Colonic mucosa (tissue), 4 donors: ENCODE results near the gene GSTM4. TPM values are rescaled to one million over a fixed set of nuclear protein-coding genes. Genes with fewer than 3 reads are reported as not detected.
"Not testable (repeated sequence)": the region's sequence is repeated elsewhere in the genome, so short reads cannot be mapped to it uniquely, and the experiment has no call there.

Experiments used
- DNase-seq: peaks from one replicate; pipeline ENCODE4 v3.0.0-alpha.2; 2020
- H3K27ac ChIP-seq: fragments of 200-600 bp; one replicate; pipeline ENCODE4 v1.8.0; 2021
- H3K27me3 ChIP-seq: fragments of 200-600 bp; one replicate; pipeline ENCODE4 v1.8.0; 2021
- H3K36me3 ChIP-seq: fragments of 200-600 bp; one replicate; pipeline ENCODE4 v1.8.0; 2021
- H3K4me1 ChIP-seq: fragments of 200-600 bp; one replicate; pipeline ENCODE4 v1.8.0; 2021; ENCODE audit warnings: mild to moderate bottlenecking
- H3K4me3 ChIP-seq: fragments of 200-600 bp; one replicate; pipeline ENCODE4 v1.8.0; 2021
- H3K9ac ChIP-seq, 2 donors: one replicate each; pipeline ENCODE4 v1.7.0; 2013; ENCODE audit warnings: control low read depth in 2 of 2, low read depth in 2 of 2, low read length in 2 of 2
- H3K9me3 ChIP-seq: fragments of 200-600 bp; one replicate; pipeline ENCODE4 v1.8.0; 2021
- CTCF ChIP-seq: fragments of 200-600 bp; IDR thresholded peaks from one replicate; pipeline ENCODE4 v1.8.0; 2022; ENCODE audit warnings: antibody characterized with exemption, mild to moderate bottlenecking
- intact Hi-C: fragments of 100-400 bp; cut with DNase I; formaldehyde crosslinking; loops from one replicate; pipeline ENCODE4 v1.14.1; 2022
- total RNA-seq, 2 donors: library from RNA; stranded (reverse); fragmentation: NEBNext Ultra II Directional in 1 of 2; extraction: Animal tissue kit (Norgen Biotek cat#: 25700) in 1 of 2; gene quantifications; one replicate each; pipeline ENCODE4 v1.2.1, GENCODE V29; 2021
- donor health status: healthy.
- donor health status: DM: no; HTN: no; CAD: no.
- donor health status: DM: no; HTN: no; CAD: no.

The GSTM4 gene
- total RNA-seq, 2 donors from 2014 or later = 62.6 to 77.4 TPM

DNA sequence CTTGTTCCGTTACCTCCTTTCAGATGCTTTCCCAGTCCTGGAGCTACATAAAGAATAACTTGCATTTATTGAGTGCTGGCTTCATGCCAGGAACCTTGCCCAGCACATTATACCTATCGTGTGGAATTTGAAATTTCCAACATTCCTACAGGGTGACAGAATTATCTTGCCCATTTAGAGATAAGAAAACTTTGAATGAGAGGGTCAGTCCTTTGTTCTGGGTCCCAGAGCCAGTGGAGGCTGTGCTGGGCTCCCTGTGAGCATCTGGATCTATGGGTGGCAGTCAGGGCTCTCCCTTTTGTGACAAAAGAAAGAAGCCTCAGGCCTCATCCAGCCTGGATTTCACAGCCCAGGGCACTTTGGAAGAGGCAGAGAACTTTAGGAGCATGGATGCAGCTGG lies 3.2 kb downstream of the GSTM4 start:
- no peak overlapping the region for H3K27ac ChIP-seq
- no peak for DNase-seq
- no peaks in the 10 kb centered on the region for H3K36me3 ChIP-seq

GRCh38 chr1:109659997-109660690 lies 4.2 kb downstream of the GSTM4 start:
- intact Hi-C loops = no loop called here
- TF ChIP-seq CTCF = no peak
- H3K36me3 ChIP-seq = no peaks in the 10 kb centered on the region
- no peak overlapping the region for H3K9ac ChIP-seq
- no peaks in the 10 kb centered on the region for H3K27me3 ChIP-seq
- DNase-seq = no peak
- H3K4me1 ChIP-seq = no peaks in the 10 kb centered on the region
- no peak overlapping the region for H3K27ac ChIP-seq
- no peak overlapping the region for H3K4me3 ChIP-seq
- no peaks in the 10 kb centered on the region for H3K9me3 ChIP-seq

More for the DNA sequence above, 3.2 kb downstream of the GSTM4 start:
- no peak overlapping the region for H3K4me3 ChIP-seq
- H3K9ac ChIP-seq = no peak overlapping the region
- H3K27me3 ChIP-seq = no peaks in the 10 kb centered on the region
- no peaks in the 10 kb centered on the region for H3K9me3 ChIP-seq
- no peak for TF ChIP-seq CTCF
- no peaks in the 10 kb centered on the region for H3K4me1 ChIP-seq
- intact Hi-C loops = no loop called here

DNA sequence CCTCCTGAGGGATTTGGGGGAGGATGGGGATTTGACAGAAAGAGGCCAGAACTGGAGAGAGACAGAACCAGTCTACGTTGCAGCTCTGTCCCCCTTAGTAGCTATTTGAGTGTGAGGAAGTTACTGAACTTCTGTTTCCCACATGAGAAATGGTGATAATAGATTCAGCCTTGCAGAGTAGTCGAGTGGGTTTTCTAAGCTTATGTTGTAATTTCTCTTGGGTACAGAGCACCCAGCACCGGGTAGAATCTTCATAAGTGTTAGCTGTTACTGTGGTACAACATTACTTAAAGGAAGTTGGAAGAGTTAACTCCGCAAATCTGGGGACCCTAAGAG lies 4.8 kb downstream of the GSTM4 start:
- H3K9ac ChIP-seq, H3K4me3 ChIP-seq, intact Hi-C loops, H3K9me3 ChIP-seq, DNase-seq, H3K27me3 ChIP-seq, H3K4me1 ChIP-seq, H3K27ac ChIP-seq, H3K36me3 ChIP-seq: not testable (repeated sequence)

- Histone ChIP-seq H3K4me1 (no peaks in the 10 kb centered on the region), H3K27ac (no peak overlapping the region), H3K4me3 (no peak overlapping the region), H3K36me3 (no peaks in the 10 kb centered on the region), H3K9me3 (no peaks in the 10 kb centered on the region), H3K27me3 (no peaks in the 10 kb centered on the region), H3K9ac (no peak overlapping the region)
- TF ChIP-seq CTCF = no peak
- intact Hi-C loops = no loop called here
- DNase-seq = no peak
Observed at GRCh38 chr1:109661391-109661790, 5.5 kb downstream of the GSTM4 start.

GRCh38 chr1:109664671-109665070 lies 8.8 kb downstream of the GSTM4 start:
- no peaks in the 10 kb centered on the region for H3K4me1 ChIP-seq
- no peak for DNase-seq
- no peaks in the 10 kb centered on the region for H3K27me3 ChIP-seq
- H3K9me3 ChIP-seq = no peaks in the 10 kb centered on the region
- intact Hi-C loops = no loop called here
- no peaks in the 10 kb centered on the region for H3K36me3 ChIP-seq
- TF ChIP-seq CTCF = no peak
- H3K27ac ChIP-seq = no peak overlapping the region
- no peak overlapping the region for H3K4me3 ChIP-seq
- no peak overlapping the region for H3K9ac ChIP-seq

- intact Hi-C loops = no loop called here
- H3K9me3 ChIP-seq = no peaks in the 10 kb centered on the region
- no peaks in the 10 kb centered on the region for H3K4me1 ChIP-seq
Observed at GRCh38 chr1:109667452-109668122, 11.7 kb downstream of the GSTM4 start, which contains the start of gene GSTM2. TSS of gene GSTM2 (plus strand) at chr1:109668057. CDS start at chr1:109668116, 59 bp downstream.

More at GRCh38 chr1:109667452-109668122, 11.7 kb downstream of the GSTM4 start, which contains the start of gene GSTM2:
- no peaks in the 10 kb centered on the region for H3K27me3 ChIP-seq
- DNase-seq = peak; percentile 92
- no peak for TF ChIP-seq CTCF
- H3K27ac ChIP-seq = no peak within 1 kb of the TSS
- H3K36me3 ChIP-seq = no peaks in the 10 kb centered on the region
- H3K4me3 ChIP-seq = peak within 1 kb of the TSS; percentile 40
- peak within 1 kb of the TSS; percentile 62 to 68 for H3K9ac ChIP-seq
